Mesenchymal stem cell (in vitro differentiated cells and primary cell): ENCODE results near the gene SULT1C4.
A peak's percentile ranks its signal among the peaks of the same experiment; 100 is the strongest.

ENCODE experiments used
- DNase-seq: peaks from one replicate; pipeline ENCODE4 v3.0.0-alpha.2; 2013
- H2AFZ ChIP-seq: one replicate; pipeline ENCODE4 v1.6.1; 2013; ENCODE audit warnings: low read depth, mild to moderate bottlenecking, control low read depth, inconsistent platforms, low read length, moderate library complexity
- H2AK5ac ChIP-seq: 2 replicates; pipeline ENCODE4 v1.6.1; 2013; ENCODE audit warnings: low read length, moderate library complexity, mild to moderate bottlenecking, inconsistent platforms; ENCODE audit not compliant: severe bottlenecking
- H2BK120ac ChIP-seq: one replicate; pipeline ENCODE4 v1.6.1; 2013; ENCODE audit warnings: low read depth, mild to moderate bottlenecking, inconsistent platforms, low read length, moderate library complexity
- H2BK12ac ChIP-seq, 2 experiments: one replicate each; pipeline ENCODE4 v1.6.1; 2013; ENCODE audit warnings: inconsistent platforms in 2 of 2, low read length in 2 of 2, mild to moderate bottlenecking in 2 of 2, moderate library complexity in 2 of 2, control low read depth in 1 of 2
- H2BK15ac ChIP-seq: one replicate; pipeline ENCODE4 v1.6.1; 2013; ENCODE audit warnings: mild to moderate bottlenecking, low read depth, inconsistent platforms; ENCODE audit not compliant: poor library complexity, severe bottlenecking
- H2BK5ac ChIP-seq: 2 replicates; pipeline ENCODE4 v1.6.1; 2013; ENCODE audit warnings: low read depth, mild to moderate bottlenecking, low read length, control low read depth, inconsistent platforms; ENCODE audit not compliant: poor library complexity, severe bottlenecking
- H3K14ac ChIP-seq, 2 experiments: one replicate each; pipeline ENCODE4 v1.6.1; 2013; ENCODE audit warnings: inconsistent platforms in 2 of 2, low read length in 2 of 2, control low read depth in 1 of 2, mild to moderate bottlenecking in 1 of 2, moderate library complexity in 1 of 2
- H3K18ac ChIP-seq, 2 experiments: one replicate each; pipeline ENCODE4 v1.6.1; 2013; ENCODE audit warnings: inconsistent platforms in 2 of 2, low read length in 2 of 2, control low read depth in 1 of 2, low read depth in 1 of 2, mild to moderate bottlenecking in 1 of 2
- H3K23ac ChIP-seq, 2 experiments: one replicate each; pipeline ENCODE4 v1.6.1; 2013; ENCODE audit warnings: inconsistent platforms in 2 of 2, low read length in 2 of 2, mild to moderate bottlenecking in 2 of 2, moderate library complexity in 2 of 2, control low read depth in 1 of 2
- H3K27ac ChIP-seq: 2 replicates; pipeline ENCODE4 v1.5.1; 2013; ENCODE audit warnings: mild to moderate bottlenecking, moderate library complexity, low read length, control low read depth, inconsistent platforms; ENCODE audit not compliant: poor library complexity, severe bottlenecking
- H3K27me3 ChIP-seq, 2 experiments: 2 replicates each; pipeline versions ENCODE4 v1.6.1 to v1.7.0; 2013; ENCODE audit warnings: low read length in 2 of 2, mild to moderate bottlenecking in 2 of 2, moderate library complexity in 2 of 2, control low read depth in 1 of 2, inconsistent platforms in 1 of 2; ENCODE audit not compliant: control insufficient read depth in 1 of 2, insufficient read depth in 1 of 2
- H3K36me3 ChIP-seq, 2 experiments: 2 replicates each; pipeline versions ENCODE4 v1.6.1 to v1.7.0; 2013; ENCODE audit warnings: low read length in 2 of 2, control low read depth in 1 of 2, inconsistent platforms in 1 of 2, low read depth in 1 of 2, mild to moderate bottlenecking in 1 of 2; ENCODE audit not compliant: insufficient read depth in 2 of 2, control insufficient read depth in 1 of 2
- H3K4ac ChIP-seq, 2 experiments: one replicate each; pipeline ENCODE4 v1.6.1; 2013; ENCODE audit warnings: inconsistent platforms in 2 of 2, low read length in 2 of 2, mild to moderate bottlenecking in 2 of 2, moderate library complexity in 2 of 2, control low read depth in 1 of 2, low read depth in 1 of 2
- H3K4me1 ChIP-seq: 2 replicates; pipeline ENCODE4 v1.6.1; 2013; ENCODE audit warnings: low read depth, low read length, control low read depth; ENCODE audit not compliant: control insufficient read depth, insufficient read depth
- H3K4me2 ChIP-seq: 2 replicates; pipeline ENCODE4 v1.6.1; 2013; ENCODE audit warnings: low read length, mild to moderate bottlenecking, inconsistent platforms; ENCODE audit not compliant: poor library complexity, severe bottlenecking
- H3K4me3 ChIP-seq, 2 experiments: 2 replicates each; pipeline versions ENCODE4 v1.5.1 to v1.7.0; 2013; ENCODE audit warnings: low read length in 2 of 2, mild to moderate bottlenecking in 2 of 2, control low read depth in 1 of 2, low read depth in 1 of 2; ENCODE audit not compliant: insufficient read depth in 1 of 2
- H3K79me1 ChIP-seq: replicated peaks from 2 replicates; pipeline ENCODE4 v1.6.1; 2013; ENCODE audit warnings: mild to moderate bottlenecking, control low read depth, low read length, inconsistent platforms; ENCODE audit not compliant: poor library complexity, severe bottlenecking
- H3K9ac ChIP-seq: 2 replicates; pipeline ENCODE4 v1.7.0; 2013; ENCODE audit warnings: mild to moderate bottlenecking, low read length, moderate library complexity
- H3K9me3 ChIP-seq: 2 replicates; pipeline ENCODE4 v1.7.0; 2013; ENCODE audit warnings: mild to moderate bottlenecking, low read length; ENCODE audit not compliant: control insufficient read depth
- H4K8ac ChIP-seq: one replicate; pipeline ENCODE4 v1.6.1; 2013; ENCODE audit warnings: inconsistent platforms, mild to moderate bottlenecking, low read length, moderate library complexity
- H4K91ac ChIP-seq: one replicate; pipeline ENCODE4 v1.6.1; 2013; ENCODE audit warnings: mild to moderate bottlenecking, low read length, inconsistent platforms
- WGBS: methylation state at CpG from one replicate; pipeline ENCODE4 v1.1.7; 2013; ENCODE audit warnings: mixed read lengths; 5-methylcytosine and 5-hydroxymethylcytosine counted together

SULT1C4 gene

DNA sequence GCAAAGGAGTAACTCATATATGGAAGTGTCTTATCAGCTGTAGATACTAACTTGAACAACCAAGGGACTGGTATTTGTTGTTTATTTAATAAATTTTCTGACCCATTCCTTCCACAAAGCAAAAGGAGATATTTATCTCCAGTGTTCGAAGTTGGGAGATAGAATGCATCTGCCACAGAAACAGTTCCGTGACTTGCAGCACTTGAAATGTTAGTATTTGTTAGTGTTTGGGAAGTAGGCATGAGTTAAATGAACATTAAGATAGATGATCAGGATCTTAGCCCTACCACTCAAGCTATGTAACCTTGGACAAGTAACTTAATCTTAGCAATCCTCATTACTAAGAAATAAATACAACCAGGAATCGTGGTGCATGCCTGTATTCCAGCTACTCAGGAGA is 12.1 kb upstream of the SULT1C4 start:
- Histone ChIP-seq H3K9ac (no peak overlapping the region), H3K79me1 (peaks cover 1% of the 10 kb centered on the region), H4K91ac (no peak overlapping the region), H2BK5ac (no peak overlapping the region), H3K27me3 (no peaks in the 10 kb centered on the region), H3K9me3 (peaks cover 22% of the 10 kb centered on the region), H2AK5ac (no peak overlapping the region), H2AFZ (no peak overlapping the region), H3K4ac (no peak overlapping the region), H3K14ac (no peak overlapping the region), H3K4me1 (peaks cover 4% of the 10 kb centered on the region), H2BK12ac (no peak overlapping the region), H4K8ac (no peak overlapping the region), H3K36me3 (no peaks in the 10 kb centered on the region), H3K18ac (no peak overlapping the region), H3K27ac (no peak overlapping the region), H3K23ac (no peak overlapping the region), H3K4me2 (no peak overlapping the region), H3K4me3 (peak overlapping the region in 1 of 2 experiments; percentile 2), H2BK15ac (no peak overlapping the region), H2BK120ac (no peak overlapping the region)
- 18% methylated on average over 3 of the region's 3 CpGs for WGBS
- peak; percentile 91 for DNase-seq

DNA sequence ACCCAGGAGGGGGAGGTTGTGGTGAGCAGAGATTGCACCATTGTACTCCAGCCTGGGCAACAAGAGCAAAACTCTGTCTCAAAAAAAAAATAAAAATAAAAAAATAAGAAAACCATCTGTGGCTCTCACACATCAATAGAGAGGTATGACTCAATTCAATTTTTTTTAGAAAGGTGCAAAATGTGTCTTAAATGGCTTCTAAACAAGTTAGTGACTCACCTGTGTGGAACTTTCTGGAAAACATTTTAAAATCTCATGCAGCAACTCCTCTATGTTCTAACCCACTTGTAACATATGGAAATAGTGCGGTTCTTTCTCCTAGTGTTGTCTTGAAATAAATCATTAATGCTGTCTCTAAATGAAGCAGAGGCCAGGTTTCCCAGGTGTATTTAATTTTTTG is 10.7 kb upstream of the SULT1C4 start:
- Histone ChIP-seq H2BK5ac (no peak overlapping the region), H3K9me3 (peaks cover 22% of the 10 kb centered on the region), H3K4me2 (no peak overlapping the region), H2BK15ac (no peak overlapping the region), H3K14ac (no peak overlapping the region), H3K23ac (no peak overlapping the region), H3K4me1 (peaks cover 4% of the 10 kb centered on the region), H2BK120ac (no peak overlapping the region), H2AFZ (no peak overlapping the region), H3K4ac (no peak overlapping the region), H3K9ac (no peak overlapping the region), H3K27me3 (no peaks in the 10 kb centered on the region), H2BK12ac (no peak overlapping the region), H2AK5ac (no peak overlapping the region), H3K36me3 (no peaks in the 10 kb centered on the region), H3K18ac (no peak overlapping the region), H3K4me3 (no peak overlapping the region), H4K91ac (no peak overlapping the region), H4K8ac (no peak overlapping the region), H3K27ac (no peak overlapping the region), H3K79me1 (peaks cover 1% of the 10 kb centered on the region)
- no peak for DNase-seq
- no CpG with 5 or more reads among the region's 1 CpG for WGBS

DNA sequence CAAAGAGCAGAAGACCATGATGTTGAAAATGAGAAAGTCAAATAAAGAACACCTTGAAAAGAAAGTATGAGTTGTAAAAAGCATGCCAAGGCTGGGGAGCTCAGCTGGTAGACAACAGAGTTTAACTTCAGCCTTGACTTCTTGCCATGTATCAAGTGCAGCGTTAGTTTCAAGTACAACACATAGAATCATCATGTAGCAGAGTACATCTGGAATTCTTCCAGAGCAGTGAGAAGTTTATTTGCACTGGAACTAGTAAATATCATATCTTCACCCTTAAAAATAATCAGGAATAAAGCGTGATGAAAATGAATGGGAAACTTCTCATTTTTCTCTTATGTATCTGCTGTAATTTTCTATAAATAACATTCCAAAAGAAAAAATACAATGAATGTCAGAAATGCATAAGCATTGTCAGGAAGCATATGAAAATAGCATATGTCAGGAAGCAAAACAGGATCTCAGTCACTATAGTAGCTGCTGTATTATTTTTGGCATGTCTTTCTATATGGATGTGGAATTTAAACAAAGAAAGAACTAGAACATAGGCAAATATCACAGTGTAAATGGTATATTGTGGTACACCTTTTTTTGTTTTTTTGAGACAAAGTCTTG is 10.1 kb upstream of the SULT1C4 start:
- Histone ChIP-seq H3K9me3 (peaks cover 22% of the 10 kb centered on the region), H3K4me3 (no peak overlapping the region), H3K23ac (no peak overlapping the region), H4K8ac (no peak overlapping the region), H2BK15ac (no peak overlapping the region), H2BK120ac (no peak overlapping the region), H2BK5ac (no peak overlapping the region), H3K18ac (no peak overlapping the region), H3K9ac (no peak overlapping the region), H2AK5ac (no peak overlapping the region), H3K4me2 (no peak overlapping the region), H3K79me1 (peaks cover 1% of the 10 kb centered on the region), H4K91ac (no peak overlapping the region), H3K4ac (peak overlapping the region in 1 of 2 experiments; percentile 7), H3K36me3 (no peaks in the 10 kb centered on the region), H2BK12ac (no peak overlapping the region), H2AFZ (no peak overlapping the region), H3K4me1 (peaks cover 2% of the 10 kb centered on the region), H3K14ac (no peak overlapping the region), H3K27ac (no peak overlapping the region), H3K27me3 (no peaks in the 10 kb centered on the region)
- WGBS = no CpG with 5 or more reads among the region's 2 CpGs
- peak; percentile 15 for DNase-seq

DNA sequence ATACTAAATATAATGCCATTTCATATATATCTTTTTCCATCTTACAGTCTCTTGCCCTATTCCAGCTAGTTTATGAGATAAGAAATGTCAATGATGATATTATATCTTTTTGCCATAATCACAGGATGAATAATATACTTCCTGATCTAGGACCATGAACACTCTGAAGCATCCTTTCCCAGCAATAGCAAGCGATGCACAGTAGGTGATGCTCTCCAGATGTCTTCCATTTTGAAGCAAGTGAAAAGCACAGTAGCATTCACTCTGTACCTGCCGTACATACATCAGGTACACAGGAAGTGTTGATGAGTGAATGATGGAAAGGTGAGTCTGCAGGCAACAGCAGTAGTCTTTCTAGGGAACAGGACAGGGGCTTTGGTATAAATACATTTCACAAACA is 8.6 kb upstream of the SULT1C4 start:
- no peak overlapping the region for H2BK12ac ChIP-seq

More for the DNA sequence above, 8.6 kb upstream of the SULT1C4 start:
- Histone ChIP-seq H2BK120ac (no peak overlapping the region), H3K18ac (peak overlapping the region in 1 of 2 experiments; percentile 44), H3K9ac (no peak overlapping the region), H3K4me3 (no peak overlapping the region), H3K27ac (no peak overlapping the region), H3K79me1 (no peaks in the 10 kb centered on the region), H3K27me3 (no peaks in the 10 kb centered on the region), H4K8ac (no peak overlapping the region), H2BK5ac (no peak overlapping the region), H3K36me3 (no peaks in the 10 kb centered on the region), H3K14ac (no peak overlapping the region), H3K4me1 (no peaks in the 10 kb centered on the region), H2AFZ (no peak overlapping the region), H3K9me3 (peaks cover 22% of the 10 kb centered on the region), H2BK15ac (no peak overlapping the region), H4K91ac (no peak overlapping the region), H2AK5ac (no peak overlapping the region), H3K23ac (no peak overlapping the region), H3K4me2 (no peak overlapping the region), H3K4ac (no peak overlapping the region)
- WGBS = 85% methylated on average over 2 of the region's 2 CpGs
- no peak for DNase-seq
